GM13977 (cell line): ENCODE data around the gene ERC2.
"Not testable (repeated sequence)": the region's sequence is repeated elsewhere in the genome, so short reads cannot be mapped to it uniquely, and the experiment has no call there.

Experiments used
- DNase-seq: peaks from one replicate; pipeline ENCODE4 v3.0.0; 2012; ENCODE audit warnings: low spot score
- CTCF ChIP-seq: IDR thresholded peaks from 2 replicates; pipeline ENCODE4 v1.5.1; 2012; ENCODE audit warnings: mild to moderate bottlenecking, control low read depth; ENCODE audit not compliant: insufficient read depth; ENCODE audit errors: extremely low read depth, missing control alignments
- in situ Hi-C: fragments of 300-500 bp; cut with MboI; formaldehyde crosslinking; loops from one replicate; pipeline ENCODE4 v1.12.0; 2022; ENCODE audit warnings: low sequenced_read_pairs, low pct_unique_long_range_greater_than_20kb, mixed read lengths, inconsistent platforms; ENCODE audit not compliant: unreplicated experiment

ERC2 gene

GRCh38 chr3:55857633-55858032 is 610.6 kb downstream of the ERC2 start:
- DNase-seq = no peak
- no peak for TF ChIP-seq CTCF
- in situ Hi-C loops = no loop called here

GRCh38 chr3:55855311-55855710 is 613.0 kb downstream of the ERC2 start:
- DNase-seq = no peak
- in situ Hi-C loops = no loop called here
- no peak for TF ChIP-seq CTCF

- in situ Hi-C loops = no loop called here
Observed at GRCh38 chr3:55854494-55854893, 613.8 kb downstream of the ERC2 start.

GRCh38 chr3:55852326-55852725 is 615.9 kb downstream of the ERC2 start:
- no peak for TF ChIP-seq CTCF
- in situ Hi-C loops = no loop called here
- no peak for DNase-seq

More at GRCh38 chr3:55854494-55854893, 613.8 kb downstream of the ERC2 start:
- no peak for TF ChIP-seq CTCF
- no peak for DNase-seq

- in situ Hi-C loops = no loop called here
- TF ChIP-seq CTCF = no peak
- DNase-seq = no peak
Observed at GRCh38 chr3:55842204-55842603, 626.1 kb downstream of the ERC2 start.

- DNase-seq, in situ Hi-C loops: not testable (repeated sequence)
Observed at GRCh38 chr3:55831876-55832275, 636.4 kb downstream of the ERC2 start.

- no peak for TF ChIP-seq CTCF
- DNase-seq = no peak
- in situ Hi-C loops = no loop called here
Observed at GRCh38 chr3:55828712-55829111, 639.6 kb downstream of the ERC2 start.

GRCh38 chr3:55827786-55828185 is 640.5 kb downstream of the ERC2 start:
- TF ChIP-seq CTCF = no peak
- no peak for DNase-seq
- in situ Hi-C loops = no loop called here
